Tibial artery (tissue), 4 donors: ENCODE results near the gene KRTAP5-1.
"Not testable (repeated sequence)": the region's sequence is repeated elsewhere in the genome, so short reads cannot be mapped to it uniquely, and the experiment has no call there.

Experiments used
- DNase-seq, 2 donors: peaks; one replicate each; pipeline ENCODE4 v3.0.0-alpha.2; 2019
- H3K27ac ChIP-seq, 2 donors: fragments of 200-600 bp; sonication (generic) in 1 of 2; 1 replicate in 1 of 2; 2 replicates in 1 of 2; pipeline ENCODE4 v1.5.1; 2018 to 2019; ENCODE audit warnings: mild to moderate bottlenecking in 1 of 2
- H3K27me3 ChIP-seq, 2 donors: fragments of 200-600 bp; sonication (generic) in 1 of 2; one replicate each; pipeline versions ENCODE4 v1.5.1 to v1.6.0; 2016 to 2019
- H3K36me3 ChIP-seq, 3 donors: fragments of 200-600 bp; sonication (generic) in 2 of 3; one replicate each; pipeline ENCODE4 v1.5.1; 2016 to 2019; ENCODE audit warnings: mild to moderate bottlenecking in 2 of 3
- H3K4me1 ChIP-seq, 4 donors: fragments of 200-600 bp; sonication (generic) in 2 of 4; 1 replicate in 3 of 4; 2 replicates in 1 of 4; pipeline ENCODE4 v1.5.1; 2016 to 2019
- H3K4me3 ChIP-seq, 2 donors: fragments of 200-600 bp; sonication (generic) in 1 of 2; 1 replicate in 1 of 2; 2 replicates in 1 of 2; pipeline ENCODE4 v1.5.1; 2018 to 2019; ENCODE audit warnings: mild to moderate bottlenecking in 2 of 2
- H3K9me3 ChIP-seq, 3 donors: fragments of 200-600 bp; sonication (generic) in 1 of 3; one replicate each; pipeline ENCODE4 v1.5.1; 2016 to 2019
- intact Hi-C: fragments of 100-400 bp; cut with DNase I; formaldehyde crosslinking; loops from one replicate; pipeline ENCODE4 v1.15.0; 2023; ENCODE audit warnings: low total_unique reads
- TF ChIP-seq, protein P1 (sequence below), 2 experiments: fragments of 200-600 bp in 1 of 2; fragments of 450-650 bp in 1 of 2; IDR thresholded peaks; one replicate each; pipeline ENCODE4 v1.5.1; 2017 to 2019; ENCODE audit warnings: antibody characterized with exemption in 2 of 2, mild to moderate bottlenecking in 1 of 2, moderate library complexity in 1 of 2

Gene KRTAP5-1

DNA sequence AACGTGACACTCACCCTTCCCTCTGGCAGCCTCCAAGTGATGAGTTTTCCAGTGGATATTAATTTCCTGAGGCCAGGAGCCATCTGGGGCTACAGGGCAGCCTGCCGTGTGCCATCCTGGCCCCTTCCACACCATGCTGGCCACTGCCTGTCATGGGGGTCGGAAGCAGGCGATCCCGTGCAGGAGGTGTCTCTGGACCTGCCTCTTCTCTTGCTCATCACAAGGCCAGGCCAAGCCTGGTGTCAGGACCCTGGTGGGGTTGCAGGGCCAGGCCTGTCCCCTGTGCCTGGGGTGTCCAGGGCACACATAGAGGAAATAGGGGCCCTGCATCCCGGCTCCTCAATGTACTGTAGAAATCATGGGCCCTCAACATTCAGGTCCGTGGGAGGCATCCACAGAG, 19.6 kb upstream of the KRTAP5-1 start:
- TF ChIP-seq, protein P1, sequence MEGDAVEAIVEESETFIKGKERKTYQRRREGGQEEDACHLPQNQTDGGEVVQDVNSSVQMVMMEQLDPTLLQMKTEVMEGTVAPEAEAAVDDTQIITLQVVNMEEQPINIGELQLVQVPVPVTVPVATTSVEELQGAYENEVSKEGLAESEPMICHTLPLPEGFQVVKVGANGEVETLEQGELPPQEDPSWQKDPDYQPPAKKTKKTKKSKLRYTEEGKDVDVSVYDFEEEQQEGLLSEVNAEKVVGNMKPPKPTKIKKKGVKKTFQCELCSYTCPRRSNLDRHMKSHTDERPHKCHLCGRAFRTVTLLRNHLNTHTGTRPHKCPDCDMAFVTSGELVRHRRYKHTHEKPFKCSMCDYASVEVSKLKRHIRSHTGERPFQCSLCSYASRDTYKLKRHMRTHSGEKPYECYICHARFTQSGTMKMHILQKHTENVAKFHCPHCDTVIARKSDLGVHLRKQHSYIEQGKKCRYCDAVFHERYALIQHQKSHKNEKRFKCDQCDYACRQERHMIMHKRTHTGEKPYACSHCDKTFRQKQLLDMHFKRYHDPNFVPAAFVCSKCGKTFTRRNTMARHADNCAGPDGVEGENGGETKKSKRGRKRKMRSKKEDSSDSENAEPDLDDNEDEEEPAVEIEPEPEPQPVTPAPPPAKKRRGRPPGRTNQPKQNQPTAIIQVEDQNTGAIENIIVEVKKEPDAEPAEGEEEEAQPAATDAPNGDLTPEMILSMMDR (IDR thresholded peaks at IDR 0.05) = no peak
- peaks cover 0 to 41% of the 10 kb centered on the region in 2 donors for H3K27me3 ChIP-seq

DNA sequence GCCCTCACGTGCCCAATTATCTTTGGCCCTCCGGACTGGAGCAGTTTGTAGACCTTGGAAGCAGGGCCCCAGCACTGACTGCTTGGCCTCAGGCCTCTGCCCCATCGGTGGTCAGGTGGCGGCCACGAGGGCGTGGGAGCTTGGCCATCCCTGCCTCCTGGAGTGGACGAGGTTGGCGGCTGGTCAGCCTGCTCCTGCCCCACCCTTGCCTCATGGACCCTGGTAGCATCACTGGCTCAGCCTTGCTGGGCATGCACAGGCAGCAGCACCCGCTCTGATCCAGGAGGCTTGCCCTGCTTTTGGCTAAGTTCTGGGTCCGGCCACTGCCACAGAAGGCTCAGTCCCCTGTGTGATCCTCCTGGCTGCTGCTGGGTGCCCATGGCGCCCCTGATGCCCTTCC, 19.1 kb upstream of the KRTAP5-1 start:
- Histone ChIP-seq H3K4me3 (no peak overlapping the region), H3K36me3 (no peaks in the 10 kb centered on the region), H3K9me3 (no peaks in the 10 kb centered on the region), H3K27ac (no peak overlapping the region), H3K4me1 (no peaks in the 10 kb centered on the region), H3K27me3 (peaks cover 0 to 40% of the 10 kb centered on the region in 2 donors)
- no peak for DNase-seq
- intact Hi-C loops = no loop called here
- TF ChIP-seq, protein P1 (IDR thresholded peaks at IDR 0.05) = no peak

More for the DNA sequence above, 19.6 kb upstream of the KRTAP5-1 start:
- peak in 1 of 2 donors; percentile 42 for DNase-seq
- H3K4me3 ChIP-seq = no peak overlapping the region
- no peaks in the 10 kb centered on the region for H3K4me1 ChIP-seq
- no peak overlapping the region for H3K27ac ChIP-seq
- no peaks in the 10 kb centered on the region for H3K36me3 ChIP-seq
- intact Hi-C loops = no loop called here
- H3K9me3 ChIP-seq = no peaks in the 10 kb centered on the region

- TF ChIP-seq, protein P1 (IDR thresholded peaks at IDR 0.05) = no peak
- H3K36me3 ChIP-seq = no peaks in the 10 kb centered on the region
- no peak overlapping the region for H3K27ac ChIP-seq
- no peaks in the 10 kb centered on the region for H3K9me3 ChIP-seq
- peaks cover 0 to 38% of the 10 kb centered on the region in 2 donors for H3K27me3 ChIP-seq
- intact Hi-C loops = no loop called here
- no peak overlapping the region for H3K4me3 ChIP-seq
- H3K4me1 ChIP-seq = no peaks in the 10 kb centered on the region
- DNase-seq = no peak
Observed at GRCh38 chr11:1603629-1604028, 18.5 kb upstream of the KRTAP5-1 start.

- H3K36me3 ChIP-seq, intact Hi-C loops, H3K4me3 ChIP-seq, H3K9me3 ChIP-seq, H3K4me1 ChIP-seq, DNase-seq, H3K27ac ChIP-seq: not testable (repeated sequence)
- peaks cover 0 to 33% of the 10 kb centered on the region in 2 donors for H3K27me3 ChIP-seq
Observed at GRCh38 chr11:1601663-1602062, 16.6 kb upstream of the KRTAP5-1 start.

DNA sequence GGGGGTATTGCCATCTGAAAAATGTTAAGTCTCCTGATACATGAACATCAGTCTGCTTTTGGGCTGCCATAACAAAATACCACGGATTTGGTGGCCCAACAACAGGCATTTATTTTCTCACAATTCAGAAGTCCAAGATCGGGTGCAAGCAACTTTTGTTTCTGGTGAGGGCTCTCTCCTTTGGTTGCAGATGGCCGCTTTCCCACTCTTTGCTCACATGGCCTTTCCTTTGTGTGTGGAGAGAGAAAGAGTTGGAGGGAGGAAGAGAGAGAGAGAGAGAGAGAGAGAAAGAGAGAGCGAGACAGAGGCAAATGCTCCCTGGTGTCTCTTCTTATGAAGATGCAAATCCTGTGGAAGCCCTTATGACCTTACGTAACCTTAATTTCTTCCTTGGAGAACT, 15.5 kb upstream of the KRTAP5-1 start:
- TF ChIP-seq, protein P1 (IDR thresholded peaks at IDR 0.05) = no peak
- no peaks in the 10 kb centered on the region for H3K9me3 ChIP-seq
- intact Hi-C loops = no loop called here

DNA sequence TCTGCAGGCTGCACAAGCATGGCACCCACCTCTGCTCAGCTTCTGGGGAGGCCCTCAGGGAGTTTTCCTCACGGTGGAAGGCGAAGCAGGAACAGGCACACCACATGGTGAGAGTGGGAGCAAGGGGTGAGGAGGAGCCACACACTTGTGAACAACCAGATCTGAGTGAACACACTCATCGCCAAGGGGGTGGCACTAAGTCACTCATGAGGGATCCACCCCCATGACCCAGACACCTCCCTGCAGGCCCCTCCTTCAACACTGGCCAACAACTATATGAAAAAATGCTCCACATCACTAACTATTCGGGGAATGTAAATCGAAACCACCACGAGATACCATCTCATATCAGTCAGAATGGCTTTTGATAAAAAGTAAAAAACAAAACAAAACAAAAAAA, 13.7 kb upstream of the KRTAP5-1 start:
- peak in 1 of 2 donors; percentile 10 for DNase-seq
- no peaks in the 10 kb centered on the region for H3K9me3 ChIP-seq
- TF ChIP-seq, protein P1 (IDR thresholded peaks at IDR 0.05) = no peak
- peaks cover 0 to 17% of the 10 kb centered on the region in 2 donors for H3K27me3 ChIP-seq
- no peak overlapping the region for H3K27ac ChIP-seq
- intact Hi-C loops = no loop called here
- no peaks in the 10 kb centered on the region for H3K4me1 ChIP-seq
- no peaks in the 10 kb centered on the region for H3K36me3 ChIP-seq
- no peak overlapping the region for H3K4me3 ChIP-seq

More for the DNA sequence above, 15.5 kb upstream of the KRTAP5-1 start:
- H3K27me3 ChIP-seq = peaks cover 0 to 27% of the 10 kb centered on the region in 2 donors
- H3K36me3 ChIP-seq = no peaks in the 10 kb centered on the region
- no peak overlapping the region for H3K27ac ChIP-seq
- no peaks in the 10 kb centered on the region for H3K4me1 ChIP-seq
- DNase-seq = no peak
- H3K4me3 ChIP-seq = no peak overlapping the region

- intact Hi-C loops, H3K9me3 ChIP-seq, H3K4me3 ChIP-seq, H3K27ac ChIP-seq, H3K36me3 ChIP-seq, H3K4me1 ChIP-seq: not testable (repeated sequence)
- peaks cover 0 to 20% of the 10 kb centered on the region in 2 donors for H3K27me3 ChIP-seq
- peak in 1 of 2 donors; percentile 6 for DNase-seq
Observed at GRCh38 chr11:1598406-1598805, 13.3 kb upstream of the KRTAP5-1 start.
